Fibroblast of upper back skin (primary cell): Measurements from ENCODE around the gene RDH11.

ENCODE experiments used
- DNase-seq: peaks from one replicate; pipeline ENCODE4 v3.0.0-alpha.2; 2013

RDH11 gene

DNA sequence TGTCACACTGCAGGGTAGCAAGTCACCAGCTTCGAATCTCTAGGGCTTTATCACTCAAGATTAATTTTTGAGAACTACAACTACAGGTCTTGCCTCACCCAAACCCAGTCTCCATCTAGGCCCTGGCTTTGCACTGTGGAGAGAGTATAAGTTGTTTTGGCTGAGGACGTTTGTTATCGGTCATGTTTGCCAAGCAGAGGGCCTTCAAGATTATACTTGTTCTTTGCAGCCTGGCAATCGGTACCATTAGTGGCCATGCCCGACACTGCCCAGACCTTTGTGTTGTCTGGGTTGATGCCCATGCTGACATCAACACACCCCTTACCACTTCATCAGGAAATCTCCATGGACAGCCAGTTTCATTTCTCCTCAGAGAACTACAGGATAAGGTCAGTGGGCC, 50.1 kb downstream of the RDH11 start:
- DNase-seq: no peak

DNA sequence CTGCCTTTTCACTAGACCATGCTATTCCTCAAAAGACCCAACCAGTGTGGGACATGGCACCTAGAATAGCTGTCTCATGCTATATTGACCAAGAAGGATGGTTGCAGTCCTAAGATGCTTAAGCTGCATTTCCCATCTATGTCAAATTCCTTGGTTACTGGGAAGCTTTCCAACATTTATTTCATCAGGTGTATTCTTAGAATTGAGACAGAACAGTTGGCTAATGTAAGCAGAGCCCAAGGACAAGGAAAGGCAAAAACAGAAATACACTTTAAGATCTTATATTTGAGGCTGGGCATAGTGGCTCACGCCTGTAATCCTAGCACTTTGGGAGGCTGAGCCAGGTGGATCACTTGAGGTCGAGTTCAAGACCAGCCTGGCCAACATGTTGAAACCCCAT, 51.1 kb downstream of the RDH11 start:
- peak; percentile 30 for DNase-seq

DNA sequence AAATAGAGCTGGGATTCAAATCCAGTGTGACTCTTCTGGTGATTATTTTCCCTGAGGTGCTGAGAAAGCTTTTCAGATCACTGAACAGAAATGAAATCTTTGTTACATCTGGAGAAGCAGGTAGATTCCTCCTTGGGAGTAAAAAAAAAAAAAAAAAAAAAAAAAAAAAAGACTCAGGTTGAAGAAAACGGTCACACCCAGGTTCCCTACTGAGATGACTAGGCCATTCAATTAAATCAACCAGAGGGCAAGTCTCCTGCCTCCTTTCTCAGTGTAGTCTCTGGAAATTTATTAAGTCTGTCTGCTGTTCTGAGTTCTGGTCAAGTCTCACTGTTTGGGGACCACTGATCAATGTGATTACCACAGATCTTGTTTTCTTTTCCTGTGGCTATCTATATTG, 51.9 kb downstream of the RDH11 start:
- DNase-seq: no peak

DNA sequence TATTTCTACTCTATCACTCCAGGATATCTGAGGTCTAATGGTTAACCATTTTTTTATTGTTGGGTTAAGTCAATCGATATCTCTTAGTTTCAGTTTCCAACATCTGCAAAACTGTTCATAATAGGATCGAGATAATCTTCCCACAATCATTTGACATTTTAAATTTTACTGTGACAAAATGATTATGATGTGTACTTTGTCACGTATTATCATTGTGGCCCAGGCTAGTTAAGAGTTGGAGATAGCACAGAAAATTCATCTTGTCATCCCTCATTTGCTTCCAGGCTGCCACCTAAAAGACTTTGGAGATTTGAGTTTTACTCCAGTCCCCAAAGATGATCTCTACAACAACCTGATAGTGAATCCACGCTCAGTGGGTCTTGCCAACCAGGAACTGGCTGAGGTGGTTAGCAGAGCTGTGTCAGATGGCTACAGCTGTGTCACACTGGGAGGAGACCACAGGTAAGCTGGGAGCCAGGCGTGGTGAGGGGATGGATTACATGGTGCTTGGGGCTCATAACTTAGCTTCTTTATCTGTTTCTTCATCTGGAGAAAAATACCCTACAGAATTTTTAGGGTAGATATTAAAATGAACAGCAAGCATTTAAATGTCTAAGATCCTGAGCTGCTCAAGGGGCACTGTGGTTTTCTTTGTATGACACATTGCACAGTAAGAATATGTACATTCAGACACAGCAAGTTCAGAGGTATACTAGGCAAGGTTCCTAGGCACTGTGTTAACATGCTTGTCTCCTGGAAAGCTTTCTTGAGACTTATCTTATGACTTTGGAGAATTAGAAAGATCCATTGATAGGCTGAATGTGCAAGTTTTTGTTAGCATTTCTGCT, 53.4 kb downstream of the RDH11 start:
- DNase-seq: no peak

DNA sequence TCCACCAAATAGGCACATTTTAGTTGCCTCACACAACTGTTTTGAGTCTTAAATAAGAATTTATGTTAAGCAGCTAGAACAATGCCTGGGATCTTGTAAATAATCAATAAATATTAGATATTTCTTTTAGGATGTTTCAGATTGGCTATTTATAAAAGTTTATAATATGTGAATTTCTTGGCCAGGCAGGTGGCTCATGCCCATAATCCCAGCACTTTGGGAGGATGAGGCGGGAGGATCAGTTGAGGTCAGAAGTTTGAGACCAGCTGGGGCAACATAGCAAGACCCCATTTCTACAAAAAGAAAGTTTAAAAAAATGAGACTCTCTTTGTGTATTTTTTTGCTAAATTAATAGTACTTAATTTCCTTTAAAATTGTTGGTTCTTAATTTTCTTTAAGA, 54.1 kb downstream of the RDH11 start:
- DNase-seq: no peak

DNA sequence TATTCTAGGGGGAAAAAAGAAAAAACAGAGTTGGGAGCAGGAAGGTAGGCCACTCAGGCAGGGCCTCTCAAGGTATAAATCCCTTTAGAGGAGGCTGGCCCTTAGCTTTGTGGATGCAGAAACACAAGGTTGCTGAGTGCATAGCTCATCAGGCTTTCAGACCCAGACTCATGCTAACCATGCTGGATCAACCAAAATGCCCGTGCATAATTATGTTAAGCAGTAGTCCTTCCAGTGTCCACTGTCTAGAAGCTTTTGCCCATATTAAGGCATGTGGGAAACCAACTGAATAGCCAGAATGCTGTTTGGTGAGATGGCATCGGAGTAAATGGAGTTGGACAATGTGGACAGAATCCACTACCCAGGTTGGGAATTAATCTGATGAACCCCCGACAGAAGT, 56.9 kb downstream of the RDH11 start:
- no peak for DNase-seq

DNA sequence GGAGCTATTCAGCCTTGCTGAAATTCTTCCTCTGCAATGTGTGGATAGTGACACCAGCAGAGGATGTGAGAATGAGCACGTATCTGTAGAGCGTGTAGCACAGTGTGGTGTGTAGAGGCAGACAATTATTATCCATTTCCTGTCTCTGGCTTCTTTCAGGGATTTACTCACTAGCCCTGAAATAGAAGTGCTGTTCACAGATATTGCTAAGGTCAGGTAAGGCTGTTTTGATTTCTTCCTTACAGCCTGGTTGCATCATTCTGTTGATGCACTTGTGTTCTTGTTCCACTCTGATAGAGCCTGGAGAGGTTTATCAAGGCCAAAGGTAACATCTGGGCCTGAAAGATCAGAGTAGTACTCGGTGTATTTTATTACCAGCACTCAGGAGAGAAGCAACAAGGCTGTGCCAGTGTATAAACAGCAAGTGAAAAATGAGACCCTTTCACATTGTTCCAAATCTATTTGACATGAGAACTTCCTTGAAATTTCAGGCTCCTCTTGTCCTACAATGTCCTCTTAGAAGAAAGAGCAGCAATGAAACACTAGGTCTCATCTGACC, 59.1 kb downstream of the RDH11 start:
- DNase-seq: peak; percentile 73

DNA sequence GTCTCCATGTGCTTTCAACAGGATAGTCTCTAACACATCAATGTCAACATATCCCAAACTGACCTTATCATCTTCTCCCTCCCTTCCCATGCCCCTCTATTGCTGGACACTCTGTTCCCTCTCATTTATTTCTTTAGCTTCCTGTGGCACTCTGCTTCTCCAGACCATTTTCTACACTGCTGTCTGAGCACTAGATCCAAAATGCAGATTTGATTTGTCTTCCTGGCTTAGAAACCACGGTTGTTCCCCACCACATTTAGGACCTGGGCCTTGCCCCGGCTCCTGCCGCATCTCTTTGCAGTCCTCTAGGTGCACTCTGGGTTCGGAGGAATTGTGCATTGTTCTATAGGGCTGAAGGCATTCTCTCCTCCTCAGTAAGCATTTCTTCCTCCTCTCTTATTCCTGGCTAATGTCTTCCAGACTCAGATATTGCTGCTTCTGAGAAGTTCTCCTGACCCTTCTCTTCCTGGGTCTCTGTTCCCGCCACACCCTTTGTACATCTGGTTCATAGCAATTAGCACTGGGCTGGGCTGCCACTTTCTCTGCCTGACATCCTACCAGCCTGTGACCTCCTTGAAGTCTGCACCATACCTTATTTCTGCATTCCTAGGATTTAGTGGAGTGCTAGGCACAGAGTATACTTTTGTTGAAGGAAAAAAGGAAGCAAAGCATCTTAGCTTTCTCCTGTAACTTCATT, 62.0 kb downstream of the RDH11 start:
- DNase-seq: no peak

DNA sequence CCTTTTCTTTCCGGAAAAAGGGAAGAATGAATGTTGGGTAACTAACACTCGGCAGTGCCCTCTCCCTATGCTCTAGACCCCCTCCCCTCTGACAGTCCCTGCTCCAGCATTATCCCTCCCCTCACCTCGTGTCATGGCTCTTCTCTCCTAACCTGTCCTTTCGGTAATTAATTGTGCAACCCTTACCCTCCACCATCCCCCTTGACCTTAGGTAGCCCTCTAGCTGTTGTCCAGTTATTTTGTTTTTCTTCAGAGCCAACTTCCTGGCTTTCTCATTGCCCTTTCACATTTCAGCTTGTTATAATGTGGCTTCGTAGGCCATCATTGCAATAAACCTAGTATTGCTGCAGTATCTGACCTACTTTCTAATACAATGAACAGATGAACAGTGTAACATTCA, 64.6 kb downstream of the RDH11 start:
- no peak for DNase-seq

DNA sequence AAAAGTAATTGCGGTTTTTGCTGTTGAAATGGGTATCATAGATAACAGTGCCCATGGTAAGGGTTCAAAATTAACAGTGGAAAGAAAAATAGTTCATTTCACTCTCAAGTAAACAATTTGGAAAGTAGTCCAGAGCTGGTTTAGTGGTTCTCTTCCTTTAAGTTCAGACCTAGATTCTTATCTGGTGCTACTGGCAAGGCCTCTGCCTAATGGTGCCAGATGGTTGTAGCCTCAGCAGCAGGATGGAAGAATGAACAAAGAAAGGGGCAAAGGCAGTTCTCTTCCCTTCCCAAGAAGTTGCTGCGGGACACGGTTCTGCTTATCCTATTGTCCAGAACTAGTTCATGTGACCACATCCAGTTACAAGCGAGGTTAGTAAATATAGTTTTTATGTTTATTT, 65.4 kb downstream of the RDH11 start:
- DNase-seq: no peak

DNA sequence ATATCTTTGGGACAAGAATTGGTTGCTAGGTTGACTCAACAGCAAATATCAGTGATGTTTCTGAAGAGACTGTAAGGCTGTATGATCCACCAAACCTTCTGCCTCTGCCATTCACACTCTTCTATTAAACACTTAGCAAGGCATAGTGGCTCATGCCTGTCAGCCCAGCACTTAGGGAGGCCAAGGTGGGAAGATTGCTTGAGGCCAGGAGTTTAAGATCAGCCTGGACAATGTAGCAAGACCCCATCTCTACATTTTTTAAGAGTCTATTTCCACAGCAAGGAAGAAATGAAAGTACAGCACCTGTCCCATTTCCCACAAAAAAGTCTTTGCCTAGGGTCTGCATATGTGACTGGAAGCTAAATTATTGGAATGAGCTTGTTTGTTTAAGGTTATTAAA, 68.0 kb downstream of the RDH11 start:
- DNase-seq: no peak
